Small intestine (tissue), 7 donors: ENCODE measurements around the gene TMEM41B. TPM values are rescaled to one million over a fixed set of nuclear protein-coding genes. Genes with fewer than 3 reads are reported as not detected.
A peak's percentile ranks its signal among the peaks of the same experiment; 100 is the strongest.

Experiments used
- DNase-seq, 2 donors: peaks; one replicate each; pipeline versions ENCODE4 v3.0.0 to v3.0.0-alpha.2; 2013
- FAIRE-seq: peaks from 2 replicates; lab custom pipeline; 2012; peaks lifted over from hg19 to GRCh38; lab: Jason Lieb, UNC
- H3K27ac ChIP-seq, 3 donors: one replicate each; pipeline ENCODE4 v1.5.1; 2013; ENCODE audit warnings: low read length in 2 of 3, mild to moderate bottlenecking in 2 of 3, control low read depth in 1 of 3, inconsistent platforms in 1 of 3, low read depth in 1 of 3, moderate library complexity in 1 of 3
- H3K27me3 ChIP-seq, 3 donors: one replicate each; pipeline ENCODE4 v1.6.1; 2013; ENCODE audit warnings: low read length in 3 of 3, inconsistent platforms in 1 of 3; ENCODE audit not compliant: control insufficient read depth in 3 of 3, insufficient read depth in 3 of 3
- H3K36me3 ChIP-seq, 3 donors: one replicate each; pipeline ENCODE4 v1.6.1; 2013; ENCODE audit warnings: low read length in 3 of 3, inconsistent platforms in 1 of 3, low read depth in 1 of 3, mild to moderate bottlenecking in 1 of 3, moderate library complexity in 1 of 3; ENCODE audit not compliant: control insufficient read depth in 3 of 3, insufficient read depth in 2 of 3
- H3K4me1 ChIP-seq, 3 donors: one replicate each; pipeline ENCODE4 v1.6.1; 2013; ENCODE audit warnings: low read length in 2 of 3, inconsistent platforms in 1 of 3, low read depth in 1 of 3, mild to moderate bottlenecking in 1 of 3, moderate library complexity in 1 of 3; ENCODE audit not compliant: control insufficient read depth in 3 of 3, insufficient read depth in 2 of 3
- H3K4me3 ChIP-seq, 3 donors: one replicate each; pipeline ENCODE4 v1.5.1; 2013; ENCODE audit warnings: low read length in 3 of 3, control low read depth in 1 of 3, inconsistent platforms in 1 of 3, low read depth in 1 of 3, mild to moderate bottlenecking in 1 of 3, moderate library complexity in 1 of 3
- H3K9me3 ChIP-seq, 2 donors: one replicate each; pipeline ENCODE4 v1.6.1; 2013; ENCODE audit warnings: low read depth in 1 of 2, low read length in 1 of 2; ENCODE audit not compliant: control insufficient read depth in 2 of 2, insufficient read depth in 1 of 2
- WGBS, 3 donors: extraction: QIAGEN DNeasy Blood & Tissue Kit; methylation state at CpG; one replicate each; pipeline ENCODE4 v1.1.7; 2013; 5-methylcytosine and 5-hydroxymethylcytosine counted together
- polyA plus RNA-seq, 4 donors: library from polyadenylated mRNA; stranded (reverse) in 3 of 4; unstranded in 1 of 4; fragments of 200-250 nt in 3 of 4; fragments of 120-200 nt in 1 of 4; gene quantifications; one replicate each; pipeline versions ENCODE4 v1.2.1 to v1.2.3, GENCODE V29; 2013
- donor health status: healthy with polysubstance abuse.
- donor health status: control.
- donor health status: control.
- donor health status: Bipolar disorder and iron deficiency.
- donor health status: healthy.

Gene TMEM41B
- polyA plus RNA-seq, 4 donors: 16.5 to 36.0 (median 20.8) TPM

GRCh38 chr11:9316334-9316733 is 1.9 kb upstream of the TMEM41B start:
- FAIRE-seq: no peak
- no peaks in the 10 kb centered on the region for H3K9me3 ChIP-seq
- H3K4me1 ChIP-seq: peaks cover 5 to 22% (median 7%) of the 10 kb centered on the region in 3 donors
- peaks cover 0 to 5% (median 0%) of the 10 kb centered on the region in 3 donors for H3K36me3 ChIP-seq
- no peak for DNase-seq
- H3K27me3 ChIP-seq: no peaks in the 10 kb centered on the region
- H3K4me3 ChIP-seq: no peak overlapping the region
- WGBS, 3 donors: 95 to 100% (median 100%) methylated on average over 2 of the region's 2 CpGs
- H3K27ac ChIP-seq: no peak overlapping the region

- Histone ChIP-seq H3K4me1 (peaks cover 5 to 22% (median 9%) of the 10 kb centered on the region in 3 donors), H3K27me3 (no peaks in the 10 kb centered on the region), H3K4me3 (peak overlapping the region; percentile 5 to 99 (median 89)), H3K36me3 (peaks cover 0 to 10% (median 0%) of the 10 kb centered on the region in 3 donors), H3K9me3 (no peaks in the 10 kb centered on the region), H3K27ac (peak overlapping the region; percentile 91 to 96 (median 95))
- no peak for FAIRE-seq
- 54 to 66% (median 63%) methylated on average over 16 of the region's 16 CpGs for WGBS, 3 donors
- no peak for DNase-seq
Measured at GRCh38 chr11:9315078-9315688, 790 bp upstream of the TMEM41B start.

GRCh38 chr11:9313648-9314290 is 624 bp downstream of the TMEM41B start:
- WGBS, 3 donors: 1 to 2% (median 1%) methylated on average over 27 of the region's 27 CpGs
- Histone ChIP-seq H3K4me1 (peaks cover 5 to 20% (median 9%) of the 10 kb centered on the region in 3 donors), H3K4me3 (peak overlapping the region; percentile 89 to 99 (median 99)), H3K27me3 (no peaks in the 10 kb centered on the region), H3K36me3 (peaks cover 0 to 10% (median 0%) of the 10 kb centered on the region in 3 donors), H3K9me3 (no peaks in the 10 kb centered on the region), H3K27ac (peak overlapping the region; percentile 84 to 96 (median 87))
- peak; percentile 69 to 77 for DNase-seq
- FAIRE-seq: no peak

- Histone ChIP-seq H3K4me1 (peaks cover 5 to 11% (median 6%) of the 10 kb centered on the region in 3 donors), H3K9me3 (no peaks in the 10 kb centered on the region), H3K36me3 (peaks cover 0 to 10% (median 0%) of the 10 kb centered on the region in 3 donors), H3K27me3 (no peaks in the 10 kb centered on the region), H3K27ac (no peak overlapping the region), H3K4me3 (no peak overlapping the region)
- 86 to 94% (median 90%) methylated on average over 3 of the region's 3 CpGs for WGBS, 3 donors
- DNase-seq (no peak), FAIRE-seq (no peak)
Measured at GRCh38 chr11:9310485-9311090, 3.8 kb downstream of the TMEM41B start.

GRCh38 chr11:9304178-9304577 is 10.2 kb downstream of the TMEM41B start:
- H3K36me3 ChIP-seq: peaks cover 0 to 4% (median 0%) of the 10 kb centered on the region in 3 donors
- no peaks in the 10 kb centered on the region for H3K4me1 ChIP-seq
- no peaks in the 10 kb centered on the region for H3K27me3 ChIP-seq
- no peaks in the 10 kb centered on the region for H3K9me3 ChIP-seq
- FAIRE-seq: no peak
- H3K27ac ChIP-seq: no peak overlapping the region
- no peak overlapping the region for H3K4me3 ChIP-seq
- 70 to 76% (median 73%) methylated on average over 3 of the region's 3 CpGs for WGBS, 3 donors
- no peak for DNase-seq

GRCh38 chr11:9302448-9302847 is 11.9 kb downstream of the TMEM41B start:
- H3K4me3 ChIP-seq: no peak overlapping the region

GRCh38 chr11:9301720-9302119 is 12.7 kb downstream of the TMEM41B start:
- no peak overlapping the region for H3K4me3 ChIP-seq
- 81 to 90% (median 89%) methylated on average over 6 to 10 of the region's 10 CpGs for WGBS, 3 donors
- no peaks in the 10 kb centered on the region for H3K27me3 ChIP-seq
- H3K36me3 ChIP-seq: peaks cover 0 to 17% (median 2%) of the 10 kb centered on the region in 3 donors
- H3K4me1 ChIP-seq: no peaks in the 10 kb centered on the region
- no peak for FAIRE-seq
- no peak overlapping the region for H3K27ac ChIP-seq
- no peaks in the 10 kb centered on the region for H3K9me3 ChIP-seq
- no peak for DNase-seq

More at GRCh38 chr11:9302448-9302847, 11.9 kb downstream of the TMEM41B start:
- DNase-seq (no peak), FAIRE-seq (no peak)
- H3K4me1 ChIP-seq: no peaks in the 10 kb centered on the region
- H3K27ac ChIP-seq: no peak overlapping the region
- H3K27me3 ChIP-seq: no peaks in the 10 kb centered on the region
- no peaks in the 10 kb centered on the region for H3K9me3 ChIP-seq
- H3K36me3 ChIP-seq: peaks cover 0 to 12% (median 2%) of the 10 kb centered on the region in 3 donors
- WGBS, 3 donors: 88 to 96% (median 92%) methylated on average over 3 of the region's 3 CpGs

GRCh38 chr11:9293646-9294045 is 20.7 kb downstream of the TMEM41B start:
- FAIRE-seq (no peak), DNase-seq (no peak)
- 98 to 99% (median 99%) methylated on average over 7 of the region's 7 CpGs for WGBS, 3 donors
- Histone ChIP-seq H3K9me3 (no peaks in the 10 kb centered on the region), H3K27me3 (no peaks in the 10 kb centered on the region), H3K4me3 (no peak overlapping the region), H3K36me3 (peaks cover 0 to 47% (median 8%) of the 10 kb centered on the region in 3 donors), H3K27ac (no peak overlapping the region), H3K4me1 (no peaks in the 10 kb centered on the region)
